Thyroid gland (tissue), 4 donors: ENCODE measurements around the gene PRRX1.

Source experiments
- CTCF ChIP-seq, 6 experiments: fragments of 200-600 bp in 3 of 6; fragments of 450-650 bp in 3 of 6; sonication (generic) in 3 of 6; IDR thresholded peaks; one replicate each; pipeline ENCODE4 v1.5.1; 2016 to 2019; ENCODE audit warnings: antibody characterized with exemption in 6 of 6, mild to moderate bottlenecking in 2 of 6, inconsistent platforms in 1 of 6, moderate library complexity in 1 of 6
- POLR2A ChIP-seq, 2 donors: fragments of 450-650 bp; IDR thresholded peaks; one replicate each; pipeline ENCODE4 v1.6.1; 2017; ENCODE audit warnings: antibody characterized with exemption in 2 of 2, mild to moderate bottlenecking in 2 of 2, moderate library complexity in 1 of 2

- TF ChIP-seq CTCF (IDR thresholded peaks at IDR 0.05) (no peak), POLR2A (IDR thresholded peaks at IDR 0.05) (no peak)
Measured at GRCh38 chr1:170694172-170694926, 30.4 kb downstream of the PRRX1 start.
